GM13977 (cell line): ENCODE measurements around the gene FANCI.

Experiments
- DNase-seq: peaks from one replicate; pipeline ENCODE4 v3.0.0; 2012; ENCODE audit warnings: low spot score
- in situ Hi-C: fragments of 300-500 bp; cut with MboI; formaldehyde crosslinking; loops from one replicate; pipeline ENCODE4 v1.12.0; 2022; ENCODE audit warnings: low sequenced_read_pairs, low pct_unique_long_range_greater_than_20kb, mixed read lengths, inconsistent platforms; ENCODE audit not compliant: unreplicated experiment
- TF ChIP-seq, protein P1 (sequence below): IDR thresholded peaks from 2 replicates; pipeline ENCODE4 v1.5.1; 2012; ENCODE audit warnings: mild to moderate bottlenecking, control low read depth; ENCODE audit not compliant: insufficient read depth; ENCODE audit errors: extremely low read depth, missing control alignments

FANCI gene

GRCh38 chr15:89321521-89322410 lies 78.0 kb downstream of the FANCI start:
- in situ Hi-C loops, result no loop called here
- no peak for DNase-seq
- TF ChIP-seq, protein P1, sequence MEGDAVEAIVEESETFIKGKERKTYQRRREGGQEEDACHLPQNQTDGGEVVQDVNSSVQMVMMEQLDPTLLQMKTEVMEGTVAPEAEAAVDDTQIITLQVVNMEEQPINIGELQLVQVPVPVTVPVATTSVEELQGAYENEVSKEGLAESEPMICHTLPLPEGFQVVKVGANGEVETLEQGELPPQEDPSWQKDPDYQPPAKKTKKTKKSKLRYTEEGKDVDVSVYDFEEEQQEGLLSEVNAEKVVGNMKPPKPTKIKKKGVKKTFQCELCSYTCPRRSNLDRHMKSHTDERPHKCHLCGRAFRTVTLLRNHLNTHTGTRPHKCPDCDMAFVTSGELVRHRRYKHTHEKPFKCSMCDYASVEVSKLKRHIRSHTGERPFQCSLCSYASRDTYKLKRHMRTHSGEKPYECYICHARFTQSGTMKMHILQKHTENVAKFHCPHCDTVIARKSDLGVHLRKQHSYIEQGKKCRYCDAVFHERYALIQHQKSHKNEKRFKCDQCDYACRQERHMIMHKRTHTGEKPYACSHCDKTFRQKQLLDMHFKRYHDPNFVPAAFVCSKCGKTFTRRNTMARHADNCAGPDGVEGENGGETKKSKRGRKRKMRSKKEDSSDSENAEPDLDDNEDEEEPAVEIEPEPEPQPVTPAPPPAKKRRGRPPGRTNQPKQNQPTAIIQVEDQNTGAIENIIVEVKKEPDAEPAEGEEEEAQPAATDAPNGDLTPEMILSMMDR, result no peak

DNA sequence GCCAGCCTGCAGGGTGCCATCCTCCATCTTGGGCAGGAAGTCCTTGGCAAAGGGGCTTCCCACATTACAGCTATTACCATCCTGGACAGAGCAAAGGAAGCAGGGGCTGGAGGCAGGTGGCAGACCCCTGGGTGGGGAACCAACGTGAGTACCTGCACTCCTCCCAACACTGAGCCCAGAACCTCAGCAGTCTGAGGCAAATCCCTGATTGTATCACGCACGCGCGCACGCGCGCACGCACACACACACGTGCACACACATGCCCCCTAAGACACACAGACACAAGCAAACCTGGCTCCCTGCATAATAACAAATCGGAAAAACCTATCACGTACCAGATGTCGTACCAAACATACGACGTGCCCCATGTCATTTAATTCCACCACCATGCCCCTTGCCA lies 79.0 kb downstream of the FANCI start:
- no peak for DNase-seq
- in situ Hi-C loops, result no loop called here
- TF ChIP-seq, protein P1, result no peak

DNA sequence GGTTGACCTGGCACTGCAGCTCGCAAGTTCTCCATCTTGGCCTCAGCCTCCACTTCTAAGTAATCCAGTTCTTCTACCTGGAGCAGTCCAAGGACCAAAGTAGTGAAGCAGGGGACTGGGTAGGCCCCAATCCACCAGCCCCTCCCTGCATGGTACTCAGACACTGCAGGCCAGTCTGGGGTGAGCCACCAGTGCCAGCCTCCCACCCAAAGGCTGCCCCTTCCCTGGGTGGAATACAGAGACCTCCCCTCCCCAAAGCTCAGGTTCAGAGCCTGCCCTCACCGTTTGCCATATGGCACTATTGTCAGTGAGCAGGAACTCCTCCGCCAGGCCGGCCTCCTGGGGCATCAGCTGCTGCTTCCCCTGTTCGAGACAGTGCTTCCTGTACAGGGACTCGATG lies 80.0 kb downstream of the FANCI start:
- TF ChIP-seq, protein P1, result no peak
- no peak for DNase-seq
- in situ Hi-C loops, result no loop called here

GRCh38 chr15:89325039-89325803 lies 81.4 kb downstream of the FANCI start:
- in situ Hi-C loops, result no loop called here
- no peak for DNase-seq
- TF ChIP-seq, protein P1, result no peak

- TF ChIP-seq, protein P1, result no peak
- no peak for DNase-seq
- in situ Hi-C loops, result no loop called here
These were observed 82.5 kb downstream of the FANCI start for GRCh38 chr15:89326316-89326715.

DNA sequence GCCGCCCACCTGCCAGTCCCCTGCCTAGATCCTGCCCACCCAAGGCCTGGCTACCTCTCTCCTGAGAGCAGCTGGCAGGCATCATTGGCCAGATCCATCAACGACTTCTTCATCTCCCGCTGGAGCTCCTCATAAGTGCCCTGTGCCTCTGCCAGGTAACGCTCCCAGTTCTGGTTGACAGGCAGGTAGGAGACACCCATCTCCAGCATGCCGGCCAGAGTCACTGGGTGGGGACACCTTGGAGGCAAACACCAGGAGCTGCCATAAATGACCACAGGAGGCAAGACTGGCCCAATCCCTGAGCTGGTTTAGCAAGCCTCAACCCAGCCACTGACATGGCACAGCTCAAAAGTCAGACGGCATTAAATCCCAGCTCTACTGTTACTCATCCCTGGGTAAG lies 83.3 kb downstream of the FANCI start:
- in situ Hi-C loops, result no loop called here
- TF ChIP-seq, protein P1, result no peak
- no peak for DNase-seq
